NCI-H187 (cell line): ENCODE results near the gene AGGF1.
"Not testable (repeated sequence)": the region's sequence is repeated elsewhere in the genome, so short reads cannot be mapped to it uniquely, and the experiment has no call there.

Experiments
- DNase-seq, 2 experiments: peaks; one replicate each; lab custom pipeline; 2025; lab: John Stamatoyannopoulos, UW

Gene AGGF1

GRCh38 chr5:77030097-77031071, at the start of gene AGGF1:
Gene AGGF1, plus strand, starts transcription at chr5:77030404. Its CDS starts 363 bp downstream, at chr5:77030767.
- DNase-seq = peak; percentile 65 to 81

DNA sequence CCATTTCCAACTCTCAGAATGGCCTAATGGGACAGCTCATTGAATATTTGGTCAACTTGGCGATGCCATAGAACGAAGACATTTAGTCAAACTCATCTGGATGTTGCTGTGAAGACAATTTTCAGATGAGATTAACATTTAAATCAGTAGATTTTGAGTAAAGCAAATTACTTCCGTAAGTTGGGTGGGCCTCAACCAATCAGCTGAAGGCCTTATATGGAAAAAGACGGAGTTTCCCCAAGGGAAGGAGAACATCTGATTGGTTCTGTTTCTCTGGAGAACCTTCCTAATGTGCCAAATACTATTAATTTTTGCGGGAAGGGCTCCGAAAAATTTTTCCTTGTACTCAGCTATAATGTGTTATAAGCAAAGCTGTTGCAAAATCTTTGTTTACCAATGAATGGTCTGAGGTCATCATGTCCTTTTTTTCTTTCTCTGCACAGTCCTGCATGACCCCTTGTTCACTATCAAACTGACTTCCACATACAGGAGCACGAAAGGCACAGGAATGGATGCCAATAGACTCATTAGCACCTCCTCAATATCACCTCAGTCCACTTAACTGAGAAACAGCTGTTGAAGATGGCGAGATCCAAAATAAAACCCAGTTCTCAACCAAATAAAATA, 49.6 kb upstream of the AGGF1 start:
- no peak for DNase-seq

GRCh38 chr5:76982450-76982849, 47.8 kb upstream of the AGGF1 start:
- no peak for DNase-seq

DNA sequence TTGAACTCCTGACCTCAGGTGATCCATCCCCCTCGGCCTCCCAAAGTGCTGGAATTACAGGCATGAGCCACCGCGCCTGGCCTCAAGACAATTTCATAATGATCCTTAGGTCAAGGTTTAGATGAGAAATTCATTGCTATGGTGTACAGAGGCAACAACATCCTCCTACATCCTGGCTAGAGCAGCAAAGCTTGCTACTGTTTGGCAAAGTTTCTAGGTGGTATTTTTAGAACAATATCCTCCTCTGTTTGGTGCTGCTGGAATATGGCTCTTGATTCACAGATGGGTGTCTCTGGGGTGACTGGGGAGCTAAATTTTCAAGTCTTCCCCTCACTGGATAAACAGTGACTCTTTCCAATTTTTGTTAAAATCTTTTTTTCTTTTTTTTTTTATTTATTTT, 46.7 kb upstream of the AGGF1 start:
- no peak for DNase-seq

DNA sequence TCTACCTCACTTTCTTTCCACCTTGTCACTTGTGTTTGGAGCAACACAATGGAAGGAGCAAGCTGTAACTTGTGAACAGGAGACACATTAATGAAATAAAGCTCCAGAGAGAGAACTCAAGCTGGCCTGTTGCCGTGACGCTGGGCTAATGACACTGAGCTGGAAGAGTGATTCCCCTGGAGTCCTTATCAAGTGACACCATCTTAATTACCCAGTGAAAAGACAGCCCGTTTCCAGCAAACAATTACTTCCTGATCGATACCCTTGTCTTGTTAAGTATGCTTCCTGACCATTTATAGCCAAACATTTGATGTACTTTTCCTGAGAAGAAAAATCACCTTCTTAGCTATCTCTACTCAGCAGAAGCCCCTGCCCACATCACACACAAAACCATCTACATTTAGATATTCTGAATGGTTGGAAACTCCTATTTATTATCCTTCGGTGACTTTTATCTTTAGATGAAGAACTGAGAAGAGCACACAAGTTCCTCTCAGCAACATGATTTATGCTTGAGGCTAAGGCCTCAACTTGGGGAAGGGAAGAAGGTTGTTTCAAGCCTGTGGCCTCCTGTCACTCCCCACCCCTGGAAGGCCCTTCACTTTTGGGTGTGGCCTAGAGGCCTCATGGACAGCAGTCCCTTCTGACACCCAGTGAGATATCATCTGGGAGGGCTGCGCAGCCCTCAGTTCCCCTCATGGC, 43.2 kb upstream of the AGGF1 start:
- DNase-seq = no peak

DNA sequence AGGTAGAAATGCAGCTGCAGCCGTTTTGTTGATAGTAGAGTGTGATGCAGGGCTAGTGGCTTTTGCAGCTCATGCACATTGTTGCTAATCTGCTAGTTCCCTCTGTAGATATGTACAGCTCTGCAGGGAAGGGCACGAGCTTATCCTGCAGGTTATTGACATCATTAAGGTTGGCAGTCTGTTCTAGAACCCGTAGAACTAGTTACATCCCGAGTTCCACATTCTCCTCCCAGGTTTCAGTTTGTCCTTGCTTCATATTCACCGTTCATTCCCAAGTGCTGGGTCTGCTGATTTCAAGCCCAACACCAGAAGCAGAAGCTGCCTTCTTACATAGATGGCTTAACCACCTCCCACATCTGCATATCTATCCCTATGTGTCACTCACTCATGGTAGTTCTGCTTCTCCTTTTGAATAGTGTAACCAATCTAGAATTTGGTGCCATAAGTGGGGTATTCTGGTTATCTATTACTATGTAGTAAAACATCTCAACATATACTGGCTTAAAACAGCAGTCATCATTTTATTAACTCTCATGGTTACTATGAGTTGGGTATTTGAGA, 39.2 kb upstream of the AGGF1 start:
- no peak for DNase-seq

GRCh38 chr5:76993436-76993835, 36.8 kb upstream of the AGGF1 start:
- not testable (repeated sequence) for DNase-seq

- no peak for DNase-seq
These were observed 35.9 kb upstream of the AGGF1 start for GRCh38 chr5:76994337-76994736.

- not testable (repeated sequence) for DNase-seq
These were observed 32.0 kb upstream of the AGGF1 start for GRCh38 chr5:76998251-76998650.

DNA sequence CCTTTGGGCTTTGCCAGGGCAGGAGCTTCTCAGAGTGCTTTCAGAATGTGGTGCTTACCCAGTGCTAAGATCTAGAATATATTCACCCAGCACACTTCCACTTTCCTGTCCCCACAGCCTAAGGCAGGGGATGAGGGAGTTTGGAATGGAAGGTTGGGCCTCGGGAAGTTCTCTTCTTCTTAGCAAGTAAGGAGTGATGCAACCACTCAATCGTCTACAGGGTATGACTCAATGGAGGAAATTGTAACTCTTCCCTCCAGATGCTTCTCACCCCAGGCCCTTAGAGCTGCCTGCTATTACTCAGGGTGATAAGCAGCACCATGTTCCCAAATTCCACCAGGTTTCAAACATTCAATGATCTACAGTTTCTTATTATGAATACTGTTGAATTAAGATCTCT, 30.8 kb upstream of the AGGF1 start:
- DNase-seq = no peak

GRCh38 chr5:77003246-77003645, 27.0 kb upstream of the AGGF1 start:
- DNase-seq = no peak

- no peak for DNase-seq
These were observed 24.1 kb upstream of the AGGF1 start for GRCh38 chr5:77006124-77006523.

GRCh38 chr5:77008413-77008812, 21.8 kb upstream of the AGGF1 start:
- DNase-seq = no peak

DNA sequence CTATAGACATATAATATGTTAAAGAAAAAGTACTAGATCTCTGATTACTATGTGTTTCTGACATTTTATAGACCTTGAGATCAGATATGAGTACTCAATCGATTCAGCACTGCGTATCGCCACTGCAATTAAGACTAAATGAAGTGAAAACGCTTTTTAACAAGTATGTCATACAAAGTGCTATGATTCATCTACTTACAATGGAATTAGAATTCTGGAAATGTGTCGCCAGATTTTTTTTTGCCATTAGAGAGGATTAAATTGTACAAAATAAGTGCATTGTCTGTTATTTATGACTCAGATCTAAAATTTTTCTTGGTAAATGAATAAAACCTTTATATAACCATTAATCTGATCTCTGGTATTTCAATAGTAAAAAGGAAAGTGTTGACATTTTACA, 20.0 kb upstream of the AGGF1 start:
- DNase-seq = no peak

DNA sequence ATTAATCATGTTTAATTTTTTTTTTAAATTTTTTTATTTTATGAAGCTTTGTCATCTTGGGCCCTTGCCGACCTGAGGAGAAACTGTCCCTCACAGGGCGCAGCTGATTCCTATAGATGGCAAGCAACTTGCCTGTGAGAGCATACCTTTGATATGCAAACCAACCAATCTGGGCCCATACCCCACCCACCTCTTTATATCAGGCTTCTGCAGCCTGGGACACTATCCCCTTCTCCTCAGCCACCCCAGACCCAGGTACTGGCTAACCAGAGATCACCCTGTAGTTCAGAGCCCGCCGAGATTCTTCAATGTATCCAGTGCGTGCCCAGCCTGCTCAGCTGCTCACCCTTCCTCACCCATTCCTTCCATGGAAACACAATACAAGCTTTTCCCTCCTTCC, 18.7 kb upstream of the AGGF1 start:
- no peak for DNase-seq

DNA sequence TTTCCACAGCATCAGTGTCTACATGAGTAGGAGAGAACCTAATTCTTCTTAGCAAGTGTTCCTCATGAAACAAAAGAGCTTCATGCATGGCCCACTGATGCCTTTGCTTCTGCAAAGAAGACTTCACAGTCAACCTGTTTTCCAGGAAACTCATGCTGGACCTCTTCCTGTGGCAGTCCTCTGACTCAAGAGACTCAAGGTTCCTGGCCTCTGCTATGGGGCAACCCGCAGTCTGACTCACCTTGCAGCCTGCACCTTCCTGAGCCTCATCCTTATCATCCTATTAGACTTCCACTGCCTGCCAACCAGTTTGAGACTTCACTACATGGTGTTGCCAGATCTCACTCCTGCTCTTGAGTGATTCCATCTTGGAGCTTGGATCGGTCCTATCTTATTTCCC, 17.6 kb upstream of the AGGF1 start:
- DNase-seq = no peak

DNA sequence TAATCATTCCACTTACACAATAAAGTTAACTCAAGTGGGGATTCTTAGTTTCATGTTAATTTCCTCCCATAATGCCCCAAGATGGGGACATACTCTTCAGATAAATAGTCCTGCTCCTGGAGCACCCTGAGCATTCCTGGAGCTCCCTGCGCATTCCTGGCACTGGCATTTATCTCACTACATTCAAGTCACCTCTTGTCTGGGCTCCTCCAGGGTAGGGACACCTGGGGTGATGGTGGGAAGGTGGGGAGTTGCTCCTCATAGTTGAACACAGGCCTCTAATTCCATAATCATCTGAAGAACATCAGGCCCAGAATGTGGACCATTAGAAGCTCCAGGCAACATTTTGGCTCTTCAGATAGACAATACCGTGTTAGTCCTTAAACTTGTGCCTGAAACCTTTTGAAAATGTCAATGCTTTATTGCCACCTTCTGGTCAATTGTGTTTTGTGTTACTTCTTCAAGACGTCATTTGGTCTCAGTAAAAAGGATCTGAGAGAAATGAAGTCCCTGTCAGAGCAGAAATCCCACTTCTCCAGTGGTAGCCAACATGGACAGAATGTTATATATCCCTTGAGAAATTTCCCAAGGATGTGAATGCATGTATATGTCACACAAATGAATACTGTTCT, 14.2 kb upstream of the AGGF1 start:
- DNase-seq = no peak

DNA sequence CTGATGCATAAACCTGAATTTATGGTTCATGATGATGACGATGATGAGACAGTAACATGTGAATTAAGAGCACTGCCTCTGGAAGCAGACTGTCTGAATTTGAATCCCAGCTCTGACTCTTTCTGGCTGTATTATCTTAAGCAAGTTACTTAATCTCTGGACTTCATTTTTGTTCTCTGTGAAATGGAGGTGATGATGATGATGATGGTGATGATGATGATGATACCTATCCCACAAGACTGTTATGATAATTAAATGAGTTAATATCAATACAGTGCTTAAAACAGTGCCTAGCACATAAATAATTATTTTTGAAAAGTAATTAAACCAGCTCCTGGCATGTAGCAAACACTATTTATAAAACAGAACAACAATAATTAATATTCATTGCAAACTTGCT, 13.2 kb upstream of the AGGF1 start:
- no peak for DNase-seq

DNA sequence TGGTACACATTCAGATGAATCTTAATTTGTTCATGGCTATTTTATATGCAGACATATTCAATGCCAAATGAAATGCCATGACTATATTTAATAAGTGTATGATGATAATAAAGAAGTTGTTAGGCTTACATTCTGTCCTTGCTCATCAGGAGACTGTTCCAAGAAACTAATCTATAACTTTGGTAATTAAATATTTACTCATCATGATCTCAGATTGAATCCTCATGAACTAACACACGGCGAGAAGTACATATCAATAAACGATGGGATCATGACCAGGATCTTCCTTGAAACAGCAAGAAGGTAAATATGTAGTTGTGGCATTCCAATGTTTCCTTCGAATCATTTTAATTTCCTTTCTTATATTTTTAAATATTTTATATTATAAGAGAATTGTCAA, 12.5 kb upstream of the AGGF1 start:
- DNase-seq = no peak

- no peak for DNase-seq
These were observed 7.4 kb upstream of the AGGF1 start for GRCh38 chr5:77022511-77023417.

- DNase-seq = no peak
These were observed 5.7 kb upstream of the AGGF1 start for GRCh38 chr5:77024490-77024889.
